ENCODE measurements around the gene PRRT4. TPM values are rescaled to one million over a fixed set of nuclear protein-coding genes. Genes with fewer than 3 reads are reported as not detected.

The PRRT4 gene
- total and polyA plus RNA-seq, 2 of the 13 experiments (the other 11 are each of a cell fraction or from before 2014, with no cell fraction given) = not detected

- TF ChIP-seq STAG1 (CRISPR knock-in tag; IDR thresholded peaks at IDR 0.05) (peak; percentile 30; the same call in 1 of the 2 replicates), ZNF609 (CRISPR knock-in tag; IDR thresholded peaks at IDR 0.05; ENCODE audit: borderline replicate concordance) (no peak), SKI (IDR thresholded peaks at IDR 0.05; ENCODE audit: partially characterized antibody) (no peak), UBTF (CRISPR knock-in tag; IDR thresholded peaks at IDR 0.05) (peak; percentile 20; the same call in 1 of the 2 replicates), KIAA2018 (CRISPR knock-in tag; IDR thresholded peaks at IDR 0.05; ENCODE audit: borderline replicate concordance) (no peak), PRPF4 (IDR thresholded peaks at IDR 0.05; ENCODE audit: low read depth, low read length, poor library complexity, severe bottlenecking) (no peak), TFDP1 (CRISPR knock-in tag; IDR thresholded peaks at IDR 0.05; ENCODE audit: borderline replicate concordance) (peak; percentile 96), POLR2AphosphoS5 (IDR thresholded peaks at IDR 0.05; ENCODE audit: low read depth, low read length) (no peak), ONECUT2 (CRISPR knock-in tag; IDR thresholded peaks at IDR 0.05) (no peak), HOXA3 (CRISPR knock-in tag; IDR thresholded peaks at IDR 0.05) (0 out of 2 replicates have a peak, but pooled peaks have one; percentile 55), TCF7L2 (IDR thresholded peaks at IDR 0.05; ENCODE audit: low read depth, low read length) (no peak), PRMT3 (CRISPR knock-in tag; IDR thresholded peaks at IDR 0.05; ENCODE audit: borderline replicate concordance, low read depth) (peak; percentile 67; the same call in 1 of the 2 replicates), MLLT10 (CRISPR knock-in tag; IDR thresholded peaks at IDR 0.05) (no peak)
Observed at GRCh38 chr7:128352153-128352537, 9.3 kb downstream of the PRRT4 start (continued).

All from HepG2 (cell line).